ENCODE data around the gene OR5AK2. TPM values are rescaled to one million over a fixed set of nuclear protein-coding genes. Genes with fewer than 3 reads are reported as not detected.

Gene OR5AK2
- total RNA-seq, 2 experiments from 2014 or later: not detected

- ChIA-PET CTCF (ENCODE audit: unreplicated experiment) (no interaction called here), POLR2A (no interaction called here)
- Histone ChIP-seq H3K9me3 (ENCODE audit: low read length) (no peaks in the 10 kb centered on the region), H3K9me2 (ENCODE audit: insufficient read depth, low read length) (no peaks in the 10 kb centered on the region), H3K79me2 (ENCODE audit: insufficient read depth, low read depth, low read length) (no peaks in the 10 kb centered on the region), H3K4me1 (ENCODE audit: insufficient read depth, low read length, poor library complexity, severe bottlenecking) (no peaks in the 10 kb centered on the region), H4K20me1 (ENCODE audit: insufficient read depth, low read length) (no peaks in the 10 kb centered on the region), H2AFZ (ENCODE audit: low read length) (no peak overlapping the region), H3K4me3 (ENCODE audit: low read depth, low read length, poor library complexity, severe bottlenecking) (no peak overlapping the region), H3K4me2 (ENCODE audit: low read length) (no peak overlapping the region), H3K27ac (ENCODE audit: low read depth, low read length, poor library complexity, severe bottlenecking) (no peak overlapping the region), H3K36me3 (ENCODE audit: insufficient read depth, low read length) (no peaks in the 10 kb centered on the region)
- no peak for DNase-seq (ENCODE audit: low spot score)
- no TSS peak for BruUV-seq (replicated peaks)
- intact Hi-C loops (cut with micrococcal nuclease; ENCODE audit: unreplicated experiment): no loop called here
- TF ChIP-seq EZH2phosphoT487 (IDR thresholded peaks at IDR 0.05; ENCODE audit: borderline replicate concordance, low read depth, low read length) (no peak), CTCF (conservative IDR thresholded peaks at IDR 0.05; ENCODE audit: low read length) (no peak)
Observed at GRCh38 chr11:57031556-57031955, 42.8 kb downstream of the OR5AK2 start.

Other genes with a start within 250 kb of the OR5AK2 start
- not detected in 2 replicates for gene OR9G4, start 240.2 kb upstream of the OR5AK2 start, total RNA-seq (2014; rRNA removed; shearing (Covaris generic))
- not detected in 2 replicates for gene OR9G4, start 240.2 kb upstream of the OR5AK2 start, total RNA-seq (2022)
- not detected in 2 replicates for gene LRRC55, start 193.0 kb downstream of the OR5AK2 start, total RNA-seq (2014; rRNA removed; shearing (Covaris generic))
- gene LRRC55, start 193.0 kb downstream of the OR5AK2 start, total RNA-seq (2022): not detected in 2 replicates
- gene APLNR, start 248.3 kb downstream of the OR5AK2 start, total RNA-seq (2014; rRNA removed; shearing (Covaris generic)): not detected in 2 replicates
- gene APLNR, start 248.3 kb downstream of the OR5AK2 start, total RNA-seq (2022): not detected in 2 replicates